Small intestine (tissue), 7 donors: ENCODE measurements around the gene DNAJC30. TPM values are rescaled to one million over a fixed set of nuclear protein-coding genes. Genes with fewer than 3 reads are reported as not detected.
"Not testable (repeated sequence)": the region's sequence is repeated elsewhere in the genome, so short reads cannot be mapped to it uniquely, and the experiment has no call there.

Experiments used
- DNase-seq, 2 donors: peaks; one replicate each; pipeline versions ENCODE4 v3.0.0 to v3.0.0-alpha.2; 2013
- FAIRE-seq: peaks from 2 replicates; lab custom pipeline; 2012; peaks lifted over from hg19 to GRCh38; lab: Jason Lieb, UNC
- H3K27ac ChIP-seq, 3 donors: one replicate each; pipeline ENCODE4 v1.5.1; 2013; ENCODE audit warnings: low read length in 2 of 3, mild to moderate bottlenecking in 2 of 3, control low read depth in 1 of 3, inconsistent platforms in 1 of 3, low read depth in 1 of 3, moderate library complexity in 1 of 3
- H3K27me3 ChIP-seq, 3 donors: one replicate each; pipeline ENCODE4 v1.6.1; 2013; ENCODE audit warnings: low read length in 3 of 3, inconsistent platforms in 1 of 3; ENCODE audit not compliant: control insufficient read depth in 3 of 3, insufficient read depth in 3 of 3
- H3K36me3 ChIP-seq, 3 donors: one replicate each; pipeline ENCODE4 v1.6.1; 2013; ENCODE audit warnings: low read length in 3 of 3, inconsistent platforms in 1 of 3, low read depth in 1 of 3, mild to moderate bottlenecking in 1 of 3, moderate library complexity in 1 of 3; ENCODE audit not compliant: control insufficient read depth in 3 of 3, insufficient read depth in 2 of 3
- H3K4me1 ChIP-seq, 3 donors: one replicate each; pipeline ENCODE4 v1.6.1; 2013; ENCODE audit warnings: low read length in 2 of 3, inconsistent platforms in 1 of 3, low read depth in 1 of 3, mild to moderate bottlenecking in 1 of 3, moderate library complexity in 1 of 3; ENCODE audit not compliant: control insufficient read depth in 3 of 3, insufficient read depth in 2 of 3
- H3K4me3 ChIP-seq, 3 donors: one replicate each; pipeline ENCODE4 v1.5.1; 2013; ENCODE audit warnings: low read length in 3 of 3, control low read depth in 1 of 3, inconsistent platforms in 1 of 3, low read depth in 1 of 3, mild to moderate bottlenecking in 1 of 3, moderate library complexity in 1 of 3
- H3K9me3 ChIP-seq, 2 donors: one replicate each; pipeline ENCODE4 v1.6.1; 2013; ENCODE audit warnings: low read depth in 1 of 2, low read length in 1 of 2; ENCODE audit not compliant: control insufficient read depth in 2 of 2, insufficient read depth in 1 of 2
- WGBS, 3 donors: extraction: QIAGEN DNeasy Blood & Tissue Kit; methylation state at CpG; one replicate each; pipeline ENCODE4 v1.1.7; 2013; 5-methylcytosine and 5-hydroxymethylcytosine counted together
- polyA plus RNA-seq, 4 donors: library from polyadenylated mRNA; stranded (reverse) in 3 of 4; unstranded in 1 of 4; fragments of 200-250 nt in 3 of 4; fragments of 120-200 nt in 1 of 4; gene quantifications; one replicate each; pipeline versions ENCODE4 v1.2.1 to v1.2.3, GENCODE V29; 2013
- donor health status: healthy with polysubstance abuse.
- donor health status: control.
- donor health status: control.
- donor health status: Bipolar disorder and iron deficiency.
- donor health status: healthy.

DNAJC30 gene
- polyA plus RNA-seq, 4 donors: 6.0 to 10.4 (median 7.8) TPM

GRCh38 chr7:73717025-73717807 is 34.0 kb upstream of the DNAJC30 start:
- Histone ChIP-seq H3K36me3 (peaks cover 0 to 39% (median 0%) of the 10 kb centered on the region in 3 donors), H3K27me3 (peaks cover 0 to 4% (median 0%) of the 10 kb centered on the region in 3 donors), H3K4me1 (peaks cover 0 to 46% (median 4%) of the 10 kb centered on the region in 3 donors), H3K4me3 (no peak overlapping the region), H3K27ac (peak overlapping the region in 1 of 3 donors; percentile 91), H3K9me3 (no peaks in the 10 kb centered on the region)
- WGBS, 3 donors: 78 to 85% (median 84%) methylated on average over 12 to 13 of the region's 13 CpGs
- DNase-seq (no peak), FAIRE-seq (no peak)

- Histone ChIP-seq H3K27ac (peak overlapping the region in 1 of 3 donors; percentile 91), H3K27me3 (peaks cover 0 to 4% (median 0%) of the 10 kb centered on the region in 3 donors), H3K4me3 (peak overlapping the region in 1 of 3 donors; percentile 5), H3K36me3 (peaks cover 0 to 47% (median 0%) of the 10 kb centered on the region in 3 donors), H3K4me1 (peaks cover 0 to 46% (median 4%) of the 10 kb centered on the region in 3 donors), H3K9me3 (no peaks in the 10 kb centered on the region)
- WGBS, 3 donors: 63 to 70% (median 65%) methylated on average over 4 of the region's 4 CpGs
- DNase-seq: peak in 1 of 2 donors; percentile 43
- no peak for FAIRE-seq
Observed at GRCh38 chr7:73716318-73716890, 33.2 kb upstream of the DNAJC30 start.

GRCh38 chr7:73715648-73716317 is 32.5 kb upstream of the DNAJC30 start:
- H3K9me3 ChIP-seq: no peaks in the 10 kb centered on the region
- H3K36me3 ChIP-seq: peaks cover 0 to 51% (median 0%) of the 10 kb centered on the region in 3 donors
- peak overlapping the region in 2 of 3 donors; percentile 19 to 91 for H3K27ac ChIP-seq
- 28 to 52% (median 40%) methylated on average over 16 of the region's 16 CpGs for WGBS, 3 donors
- H3K4me1 ChIP-seq: peaks cover 0 to 46% (median 4%) of the 10 kb centered on the region in 3 donors
- DNase-seq: peak in 1 of 2 donors; percentile 95
- FAIRE-seq: no peak
- peaks cover 0 to 4% (median 0%) of the 10 kb centered on the region in 3 donors for H3K27me3 ChIP-seq
- H3K4me3 ChIP-seq: no peak overlapping the region

- FAIRE-seq, H3K9me3 ChIP-seq, H3K27ac ChIP-seq, H3K27me3 ChIP-seq, H3K4me3 ChIP-seq, DNase-seq: not testable (repeated sequence)
- peaks cover 0 to 69% (median 0%) of the 10 kb centered on the region in 3 donors for H3K36me3 ChIP-seq
- H3K4me1 ChIP-seq: peaks cover 0 to 36% (median 4%) of the 10 kb centered on the region in 3 donors
- WGBS, 3 donors: 90 to 94% (median 93%) methylated on average over 6 of the region's 6 CpGs
Observed at GRCh38 chr7:73713319-73713718, 30.1 kb upstream of the DNAJC30 start.

GRCh38 chr7:73712773-73713172 is 29.5 kb upstream of the DNAJC30 start:
- H3K27ac ChIP-seq: no peak overlapping the region
- H3K4me1 ChIP-seq: peaks cover 0 to 31% (median 4%) of the 10 kb centered on the region in 3 donors
- peaks cover 0 to 72% (median 0%) of the 10 kb centered on the region in 3 donors for H3K36me3 ChIP-seq
- DNase-seq (no peak), FAIRE-seq (no peak)
- no peak overlapping the region for H3K4me3 ChIP-seq
- 69 to 89% (median 83%) methylated on average over 1 of the region's 1 CpG for WGBS, 3 donors
- H3K9me3 ChIP-seq: no peaks in the 10 kb centered on the region
- no peaks in the 10 kb centered on the region for H3K27me3 ChIP-seq

- H3K4me1 ChIP-seq: peaks cover 0 to 11% (median 0%) of the 10 kb centered on the region in 3 donors
- 90 to 94% (median 92%) methylated on average over 16 of the region's 16 CpGs for WGBS, 3 donors
- H3K27me3 ChIP-seq: no peaks in the 10 kb centered on the region
- DNase-seq: no peak
- no peak overlapping the region for H3K4me3 ChIP-seq
- peaks cover 0 to 85% (median 0%) of the 10 kb centered on the region in 3 donors for H3K36me3 ChIP-seq
- FAIRE-seq: no peak
- no peak overlapping the region for H3K27ac ChIP-seq
- no peaks in the 10 kb centered on the region for H3K9me3 ChIP-seq
Observed at GRCh38 chr7:73708961-73709549, 25.8 kb upstream of the DNAJC30 start.

GRCh38 chr7:73707045-73707631 is 23.9 kb upstream of the DNAJC30 start:
- peak; percentile 50 to 94 for DNase-seq
- Histone ChIP-seq H3K27ac (peak overlapping the region in 2 of 3 donors; percentile 25 to 62), H3K36me3 (peaks cover 0 to 83% (median 0%) of the 10 kb centered on the region in 3 donors), H3K4me3 (no peak overlapping the region), H3K27me3 (no peaks in the 10 kb centered on the region), H3K4me1 (peaks cover 0 to 26% (median 0%) of the 10 kb centered on the region in 3 donors), H3K9me3 (no peaks in the 10 kb centered on the region)
- 22 to 54% (median 22%) methylated on average over 13 to 15 of the region's 15 CpGs for WGBS, 3 donors
- no peak for FAIRE-seq
